ENCODE data around the gene FBXO17.
"Not testable (repeated sequence)": the region's sequence is repeated elsewhere in the genome, so short reads cannot be mapped to it uniquely, and the experiment has no call there.

Gene FBXO17

DNA sequence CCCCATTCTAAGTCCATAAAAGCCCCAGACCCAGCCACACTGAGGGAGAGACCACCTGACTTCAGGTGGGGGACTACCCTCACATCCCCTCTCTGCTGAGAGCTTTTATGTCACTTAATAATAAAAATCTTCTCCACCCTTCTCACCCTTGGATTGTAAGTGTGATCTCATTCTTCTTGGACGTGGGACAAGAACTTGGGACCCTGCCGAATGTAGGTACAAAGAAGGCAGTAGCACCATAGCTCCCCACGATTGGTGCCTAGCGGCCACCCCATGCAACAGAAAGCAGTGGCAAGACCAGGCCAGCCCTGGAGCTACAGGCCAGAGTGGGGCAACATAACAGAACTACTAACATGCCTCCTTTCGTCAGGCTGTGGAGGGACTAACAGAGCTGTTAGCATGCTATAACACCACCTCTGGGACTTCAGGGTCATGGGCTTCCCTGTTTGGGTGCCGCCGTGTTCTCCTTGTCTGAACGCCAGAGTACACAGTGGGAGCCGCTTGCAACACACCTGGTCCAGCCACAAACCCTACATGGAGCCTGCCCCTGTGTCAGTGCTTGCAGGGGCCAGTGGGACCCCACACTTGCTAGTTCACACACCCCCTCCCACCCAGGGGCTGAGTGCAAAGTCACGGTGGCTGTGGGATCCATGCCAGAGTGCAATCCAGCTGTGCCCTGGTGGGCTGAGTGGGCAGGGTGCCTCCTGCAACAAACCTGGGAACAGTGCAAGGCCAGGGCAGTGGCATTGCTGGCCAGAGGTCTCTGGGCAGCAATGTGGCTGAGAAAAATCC is 5.2 kb upstream of the FBXO17 start:
- DNase-seq (ENCODE audit: low read depth) = no peak

DNA sequence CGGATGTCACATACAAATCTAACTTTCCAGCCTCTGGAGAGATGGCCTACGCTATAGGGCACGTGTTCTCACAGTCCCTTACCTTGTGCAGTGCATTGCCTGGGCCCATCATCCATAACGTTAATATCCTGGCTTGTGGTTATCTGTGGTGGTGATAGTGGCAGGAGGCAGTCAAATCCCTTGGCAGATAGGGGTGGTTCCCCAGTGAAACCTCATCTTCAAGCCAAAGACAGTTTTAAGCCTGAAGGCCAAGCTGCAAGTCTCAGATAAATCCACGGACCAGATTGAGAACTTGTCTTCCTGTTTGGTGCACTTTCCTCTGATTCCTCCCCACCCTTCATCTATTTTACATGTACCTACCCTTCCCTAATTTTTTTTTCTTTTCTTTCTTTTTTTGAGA is 4.3 kb upstream of the FBXO17 start:
- no peak for DNase-seq (ENCODE audit: low read depth)

- no peak for DNase-seq (ENCODE audit: low read depth)
Measured at GRCh38 chr19:38978326-38978689, 2.8 kb upstream of the FBXO17 start.

GRCh38 chr19:38977445-38978325 is 2.1 kb upstream of the FBXO17 start:
- peak; percentile 39 for DNase-seq (ENCODE audit: low read depth)

GRCh38 chr19:38975861-38976271 is 324 bp upstream of the FBXO17 start:
- DNase-seq (ENCODE audit: low read depth) = no peak

- no peak for DNase-seq (ENCODE audit: low read depth)
Measured at GRCh38 chr19:38974624-38975213, 823 bp downstream of the FBXO17 start.

DNA sequence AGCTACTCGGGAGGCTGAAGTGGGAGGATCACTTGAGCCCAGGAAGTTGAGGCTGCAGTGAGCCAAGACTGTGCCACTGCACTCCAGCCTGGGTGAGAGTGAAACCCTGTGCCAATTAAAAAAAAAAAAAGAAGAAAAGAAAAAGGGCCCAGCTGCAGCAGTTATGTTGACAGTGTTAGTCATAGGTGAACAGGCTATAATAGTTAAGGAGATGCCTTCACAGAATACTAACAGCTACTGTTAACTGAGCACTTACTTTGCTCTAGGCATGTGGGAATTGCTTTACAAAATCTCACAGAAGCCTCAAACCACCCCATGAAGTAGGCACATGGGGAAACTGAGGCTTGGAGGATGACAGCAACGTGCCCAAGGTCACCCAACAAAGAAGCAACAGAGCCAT is 3.9 kb downstream of the FBXO17 start:
- DNase-seq (ENCODE audit: low read depth) = no peak

GRCh38 chr19:38970664-38971532 is 4.6 kb downstream of the FBXO17 start:
- no peak for DNase-seq (ENCODE audit: low read depth)

GRCh38 chr19:38966149-38966548 is 9.4 kb downstream of the FBXO17 start:
- DNase-seq (ENCODE audit: low read depth) = not testable (repeated sequence)

DNA sequence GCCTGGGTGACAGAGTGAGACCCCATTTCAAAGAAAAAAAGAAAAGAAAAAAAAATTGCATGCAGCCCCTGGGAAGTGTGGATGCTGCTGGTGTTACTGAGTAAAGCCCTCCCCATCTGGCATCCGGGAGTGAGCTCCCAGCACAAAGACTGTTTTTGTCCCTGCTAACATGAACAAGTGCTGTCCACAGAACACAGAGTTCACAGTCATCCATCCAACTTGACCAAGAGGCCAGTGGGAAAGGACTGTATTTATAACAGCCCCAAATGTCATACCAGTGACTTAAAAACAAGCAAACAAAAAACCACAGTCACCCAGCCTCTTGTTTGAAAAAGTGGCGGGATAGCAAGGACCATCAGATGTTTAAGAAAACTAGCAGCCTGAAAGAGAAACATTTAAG is 10.8 kb downstream of the FBXO17 start:
- no peak for DNase-seq (ENCODE audit: low read depth)

- no peak for DNase-seq (ENCODE audit: low read depth)
Measured at GRCh38 chr19:38959618-38960017, 15.9 kb downstream of the FBXO17 start.

- no peak for DNase-seq (ENCODE audit: low read depth)
Measured at GRCh38 chr19:38958301-38958700, 17.2 kb downstream of the FBXO17 start.

DNA sequence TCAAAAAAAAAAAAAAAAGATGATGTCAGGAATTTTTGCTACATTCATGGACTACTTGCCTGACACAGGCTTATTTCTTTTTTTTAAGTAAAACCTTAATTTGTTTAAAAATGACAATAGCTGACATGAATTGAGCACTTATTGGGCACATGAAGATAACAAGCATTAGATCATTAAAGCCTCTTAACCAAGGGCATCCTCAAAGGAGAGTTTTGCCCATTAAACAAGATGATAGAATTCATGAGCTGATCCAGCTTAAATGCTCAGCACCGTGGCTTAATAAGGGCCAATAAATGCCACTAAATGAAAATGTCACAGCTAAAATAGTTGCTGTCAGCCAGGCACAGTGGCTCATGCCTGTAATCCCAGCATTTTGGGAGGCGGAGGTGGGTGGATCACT is 19.3 kb downstream of the FBXO17 start:
- no peak for DNase-seq (ENCODE audit: low read depth)

- no peak for DNase-seq (ENCODE audit: low read depth)
Measured at GRCh38 chr19:38953677-38954076, 21.9 kb downstream of the FBXO17 start.

GRCh38 chr19:38952395-38953165 is 23.0 kb downstream of the FBXO17 start:
- no peak for DNase-seq (ENCODE audit: low read depth)

DNA sequence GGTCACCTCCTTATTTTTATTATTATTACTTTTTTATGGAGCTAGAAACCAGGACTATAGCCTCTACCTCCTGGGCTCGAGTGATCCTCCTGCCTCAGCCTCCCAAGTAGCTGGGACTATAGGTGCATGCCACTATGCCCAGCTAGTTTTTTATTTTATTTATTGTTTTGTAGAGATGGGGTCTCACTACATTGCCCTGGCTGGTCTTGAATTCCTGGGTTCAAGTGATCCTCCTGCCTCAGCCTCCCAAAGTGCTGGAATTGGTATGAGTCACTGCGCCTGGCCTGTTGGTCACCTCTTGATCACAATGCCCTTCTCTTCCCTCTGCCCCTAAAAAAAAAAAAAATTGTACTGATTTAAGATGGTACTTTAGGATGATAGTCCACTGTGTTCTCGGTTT is 24.4 kb downstream of the FBXO17 start:
- no peak for DNase-seq (ENCODE audit: low read depth)

DNA sequence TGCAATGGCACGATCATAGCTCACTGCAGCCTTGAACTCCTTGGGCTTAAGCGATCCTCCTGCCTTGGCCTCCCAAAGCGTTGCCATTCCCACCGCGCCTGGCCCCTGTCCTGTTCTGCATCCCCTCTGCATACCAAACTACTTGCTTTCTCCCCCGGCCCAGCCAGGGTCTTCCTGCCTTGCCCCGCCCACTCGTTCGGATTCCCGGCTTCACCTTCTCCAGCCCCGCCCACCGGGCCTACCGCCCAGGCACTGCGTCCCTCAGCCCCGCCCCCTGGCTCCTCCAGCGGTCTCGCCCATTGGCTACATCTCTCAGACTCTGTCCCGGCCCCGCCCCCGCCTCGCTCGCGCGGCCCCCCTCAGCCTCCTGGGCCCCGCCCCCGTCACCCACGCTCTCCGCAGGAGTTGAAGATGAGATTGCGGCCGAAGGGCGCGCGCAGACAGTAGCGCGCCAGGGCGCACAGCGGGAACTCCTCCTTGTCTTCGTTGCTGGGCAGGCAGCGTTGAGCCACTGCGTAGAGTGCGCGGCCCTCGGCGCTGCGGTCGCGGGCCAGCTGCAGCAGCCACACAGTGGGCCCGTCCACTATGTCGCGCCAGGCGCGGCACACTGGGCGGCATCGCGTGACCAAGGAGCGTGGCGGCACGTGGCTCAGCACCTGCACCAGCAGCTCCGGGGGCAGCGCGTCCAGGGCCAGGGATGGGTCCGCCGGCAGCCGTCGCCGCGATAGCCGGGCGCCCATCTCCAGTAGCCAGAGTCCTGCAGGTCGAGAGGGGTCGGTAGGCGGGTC is 25.8 kb downstream of the FBXO17 start:
- peak; percentile 79 for DNase-seq (ENCODE audit: low read depth)

DNA sequence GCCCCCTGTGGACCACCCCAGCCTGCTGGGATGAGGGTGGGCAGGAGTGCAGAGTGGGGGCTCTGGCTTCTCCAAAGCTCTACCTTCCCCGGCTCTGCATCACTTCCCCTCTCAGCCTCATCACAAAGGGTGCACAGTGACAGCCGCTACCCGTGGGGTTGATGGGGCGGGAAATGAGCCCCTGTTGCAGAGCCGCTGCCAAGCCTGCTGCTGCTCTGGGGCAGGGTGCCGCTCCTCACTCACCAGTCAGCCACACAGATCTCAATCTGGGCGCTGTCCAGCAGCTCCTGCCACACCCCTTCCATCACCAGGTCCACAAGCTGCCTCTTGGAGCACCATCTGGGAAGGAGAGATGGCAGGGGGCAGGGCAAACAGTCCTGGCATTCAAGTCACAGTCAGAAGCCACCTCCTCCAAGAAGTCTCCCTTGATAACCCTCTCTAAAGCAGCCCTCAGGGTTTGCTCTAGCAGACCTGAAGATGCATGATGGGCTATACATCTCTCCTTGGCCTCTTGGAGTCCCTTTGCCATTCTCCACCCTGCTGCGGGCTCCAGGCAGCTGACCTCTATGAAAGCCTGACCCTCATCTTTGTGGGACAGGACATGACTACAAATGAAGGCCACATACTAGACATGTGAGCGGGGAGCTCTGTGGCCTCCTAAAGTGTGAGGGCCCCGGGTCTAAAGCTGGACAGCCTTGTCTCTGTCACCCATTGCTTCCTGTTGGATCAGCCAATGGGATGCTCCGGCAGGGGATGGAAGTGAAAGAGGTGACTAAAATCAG is 29.1 kb downstream of the FBXO17 start:
- DNase-seq (ENCODE audit: low read depth) = no peak

- no peak for DNase-seq (ENCODE audit: low read depth)
Measured at GRCh38 chr19:38945562-38946228, 29.8 kb downstream of the FBXO17 start.

Data from activated T-cell treated with anti-CD3 and anti-CD28 coated beads for 24 hours (primary cell).